Amniotic stem cell (primary cell): ENCODE data around the gene SMAD6.

ENCODE experiments used
- DNase-seq: peaks from one replicate; lab custom pipeline; 2025; lab: John Stamatoyannopoulos, UW

Gene SMAD6

GRCh38 chr15:66704019-66704802, 2.2 kb downstream of the SMAD6 start:
- no peak for DNase-seq

GRCh38 chr15:66704803-66705153, 2.7 kb downstream of the SMAD6 start:
- no peak for DNase-seq

DNA sequence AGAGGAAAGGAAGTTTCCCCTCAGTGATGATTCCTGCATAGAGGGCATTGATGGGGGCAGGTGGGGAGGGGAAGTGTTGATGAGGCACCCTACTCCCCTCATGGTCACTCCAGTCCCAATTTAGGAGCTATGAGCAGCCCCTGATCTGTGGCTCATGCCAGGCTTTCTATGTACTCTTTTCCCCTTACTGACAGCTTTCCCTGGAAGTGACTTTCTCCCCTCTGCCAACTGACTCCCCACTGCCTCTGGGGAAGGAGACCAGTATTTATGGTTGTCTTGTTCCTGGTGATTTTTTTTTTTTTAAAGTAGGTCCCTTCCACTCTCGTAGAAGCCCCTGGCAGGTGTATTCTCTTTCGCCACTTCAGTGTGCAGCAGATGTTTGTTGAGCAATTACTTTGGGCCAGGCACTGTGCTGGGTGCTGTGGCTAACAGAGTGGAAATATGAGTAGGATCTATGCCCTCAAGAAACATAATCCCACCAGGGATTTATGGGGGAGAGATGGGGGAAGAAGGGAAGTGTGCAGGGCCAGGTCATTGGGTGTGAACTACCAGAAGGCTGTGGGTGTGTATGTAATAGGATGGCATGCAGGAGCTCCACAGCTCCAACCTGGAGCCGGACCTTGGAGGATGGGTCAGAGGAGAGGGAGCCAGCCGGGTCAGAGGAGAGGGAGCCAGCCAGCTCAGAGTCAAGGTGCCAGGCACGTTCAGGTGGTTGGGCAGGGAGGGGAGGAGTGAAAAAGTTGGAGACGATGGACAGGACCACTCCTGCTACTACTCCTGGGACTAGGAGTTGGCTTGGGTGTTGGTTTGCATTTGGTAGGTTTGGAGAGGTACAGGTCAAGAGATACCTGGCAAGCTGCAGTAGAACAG, 3.5 kb downstream of the SMAD6 start:
- DNase-seq = no peak

DNA sequence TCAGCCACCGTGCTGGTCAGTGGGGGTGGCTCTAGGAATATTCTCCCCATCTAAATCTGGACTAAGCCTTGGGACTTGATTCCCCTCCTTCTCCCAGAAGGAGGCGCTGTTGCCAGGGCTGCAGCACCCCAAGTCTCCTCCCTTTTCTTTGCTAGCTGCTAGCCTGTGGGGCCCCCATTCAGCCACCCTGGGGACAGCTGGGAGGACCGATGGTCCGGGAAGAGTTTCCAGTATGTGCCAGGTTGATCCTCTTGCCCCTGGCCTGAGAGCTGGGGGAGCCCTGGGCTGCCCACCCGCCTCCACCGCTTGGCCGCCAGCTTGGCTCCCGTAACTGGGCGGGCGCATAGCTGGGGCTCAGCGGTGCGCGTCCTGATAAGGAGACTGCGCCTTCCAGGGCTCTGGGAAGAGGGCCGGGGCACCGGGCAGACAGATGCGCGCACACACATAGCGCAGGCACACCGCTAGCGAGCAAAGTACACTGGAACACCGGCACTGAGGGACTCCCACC, 4.2 kb downstream of the SMAD6 start:
- DNase-seq = no peak

GRCh38 chr15:66706840-66707239, 4.8 kb downstream of the SMAD6 start:
- DNase-seq = no peak

GRCh38 chr15:66707310-66708082, 5.5 kb downstream of the SMAD6 start:
- no peak for DNase-seq

- DNase-seq = no peak
These were observed 6.4 kb downstream of the SMAD6 start for GRCh38 chr15:66708389-66708788.

DNA sequence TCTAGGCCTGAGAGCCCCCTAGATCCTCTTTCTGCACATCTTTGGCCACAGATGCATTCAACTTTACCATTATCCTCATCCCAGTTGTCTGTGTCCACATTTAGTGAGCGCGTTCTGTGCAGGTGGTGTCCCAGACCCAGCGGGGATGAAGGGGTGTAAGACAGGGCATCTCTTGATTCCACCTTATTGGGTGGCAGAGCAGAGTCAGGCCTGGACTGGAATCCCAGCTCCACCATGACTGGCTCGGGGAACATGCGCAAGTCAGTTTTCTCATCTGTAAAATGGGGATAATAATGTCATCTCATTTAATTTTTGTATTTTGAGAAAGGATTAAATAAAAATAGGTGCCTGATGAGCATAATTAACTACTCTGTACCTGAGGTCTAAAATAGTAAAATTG, 7.8 kb downstream of the SMAD6 start:
- no peak for DNase-seq

DNA sequence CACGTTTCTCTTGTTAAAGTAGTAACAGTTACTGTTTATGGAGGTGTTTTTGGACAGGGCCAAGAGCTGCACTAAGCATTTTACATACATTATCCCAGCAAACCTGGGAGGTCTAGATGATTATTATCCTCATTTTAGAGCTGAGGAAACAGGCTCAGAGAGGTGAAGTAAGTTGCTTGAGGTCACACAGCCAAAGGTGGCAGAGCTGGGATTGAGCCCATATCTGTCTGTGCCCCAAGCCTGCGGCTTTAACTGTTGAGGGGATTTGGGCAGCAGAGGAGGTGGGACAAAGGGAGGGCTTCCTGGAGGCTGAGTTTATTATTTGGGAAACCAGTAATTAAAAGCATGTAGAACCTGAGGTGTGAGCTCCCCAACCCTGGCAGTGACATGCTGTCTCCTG, 9.2 kb downstream of the SMAD6 start:
- DNase-seq = no peak

GRCh38 chr15:66711862-66712261, 9.8 kb downstream of the SMAD6 start:
- DNase-seq = no peak

DNA sequence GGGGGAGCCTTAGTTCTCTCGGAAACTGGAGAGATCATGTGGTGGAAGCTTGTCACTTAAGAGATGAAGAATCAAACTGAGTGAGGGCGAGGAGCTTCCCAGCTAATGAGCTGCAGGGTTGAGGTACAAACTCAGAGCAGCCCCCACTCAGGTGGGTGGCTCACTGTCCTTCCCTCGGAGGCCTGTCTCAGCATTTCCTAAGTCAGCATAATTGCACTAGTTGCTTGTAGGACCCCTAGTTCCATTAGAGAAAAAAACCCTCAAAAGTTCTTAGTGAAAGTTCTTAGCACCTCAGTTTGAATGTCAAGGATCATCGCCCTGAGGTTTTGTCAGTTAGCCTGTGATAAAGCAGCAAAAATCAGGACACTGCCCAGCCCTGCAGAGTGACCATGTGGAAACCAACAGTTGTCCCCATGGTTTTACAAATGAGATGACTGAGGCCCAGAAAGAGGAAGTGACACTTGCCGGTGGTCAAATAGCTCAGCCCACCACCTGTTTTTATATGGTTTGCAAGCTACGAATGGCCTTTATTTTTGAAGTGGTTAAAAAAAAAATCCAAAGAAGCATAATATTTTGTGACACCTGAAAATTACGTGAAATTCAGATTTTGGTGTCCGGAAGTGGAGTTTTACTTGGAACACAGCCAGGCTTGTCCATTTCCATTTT, 11.9 kb downstream of the SMAD6 start:
- no peak for DNase-seq

GRCh38 chr15:66714543-66714981, 12.5 kb downstream of the SMAD6 start:
- DNase-seq = no peak

DNA sequence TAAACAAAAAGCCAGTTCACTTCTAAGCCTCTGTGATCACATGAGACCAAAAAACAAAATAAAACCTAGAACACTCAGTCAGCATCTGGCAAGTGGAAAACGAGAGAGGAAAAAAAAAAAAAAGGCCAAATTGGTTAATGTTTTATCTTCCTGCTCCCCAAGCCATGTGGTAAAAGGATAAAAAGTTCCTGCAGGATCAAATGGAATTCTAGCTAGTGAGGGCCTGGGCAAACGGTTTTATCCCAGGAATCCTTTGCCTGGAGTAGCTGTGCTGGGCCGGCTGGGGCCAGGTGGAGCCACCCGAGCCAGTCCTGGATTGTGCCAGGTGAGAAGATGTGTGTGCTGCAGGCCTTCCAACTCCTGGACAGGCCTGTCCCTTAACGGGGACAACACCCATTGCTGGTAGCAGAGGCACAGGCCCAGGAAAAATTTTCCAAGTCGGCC, 13.2 kb downstream of the SMAD6 start:
- DNase-seq = no peak

GRCh38 chr15:66715720-66716655, 14.0 kb downstream of the SMAD6 start:
- no peak for DNase-seq

DNA sequence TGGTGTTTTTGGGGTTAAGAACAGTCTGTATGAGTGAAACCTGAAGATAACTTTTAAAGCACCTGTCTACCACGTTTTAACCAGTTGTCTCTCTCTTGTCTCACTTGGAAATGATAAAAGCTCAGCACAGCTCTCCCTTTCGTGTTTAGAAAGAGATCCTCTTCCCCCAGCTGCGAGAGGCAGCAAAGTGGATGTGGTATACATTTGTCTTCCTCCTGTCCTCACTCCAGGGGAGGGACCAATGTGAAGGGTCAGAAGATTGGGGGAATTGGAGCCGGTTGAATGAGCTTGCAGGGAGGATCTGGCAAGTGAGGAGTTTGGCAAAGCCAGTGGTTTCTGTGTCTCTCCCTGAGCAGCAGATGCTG, 14.6 kb downstream of the SMAD6 start:
- DNase-seq = no peak

DNA sequence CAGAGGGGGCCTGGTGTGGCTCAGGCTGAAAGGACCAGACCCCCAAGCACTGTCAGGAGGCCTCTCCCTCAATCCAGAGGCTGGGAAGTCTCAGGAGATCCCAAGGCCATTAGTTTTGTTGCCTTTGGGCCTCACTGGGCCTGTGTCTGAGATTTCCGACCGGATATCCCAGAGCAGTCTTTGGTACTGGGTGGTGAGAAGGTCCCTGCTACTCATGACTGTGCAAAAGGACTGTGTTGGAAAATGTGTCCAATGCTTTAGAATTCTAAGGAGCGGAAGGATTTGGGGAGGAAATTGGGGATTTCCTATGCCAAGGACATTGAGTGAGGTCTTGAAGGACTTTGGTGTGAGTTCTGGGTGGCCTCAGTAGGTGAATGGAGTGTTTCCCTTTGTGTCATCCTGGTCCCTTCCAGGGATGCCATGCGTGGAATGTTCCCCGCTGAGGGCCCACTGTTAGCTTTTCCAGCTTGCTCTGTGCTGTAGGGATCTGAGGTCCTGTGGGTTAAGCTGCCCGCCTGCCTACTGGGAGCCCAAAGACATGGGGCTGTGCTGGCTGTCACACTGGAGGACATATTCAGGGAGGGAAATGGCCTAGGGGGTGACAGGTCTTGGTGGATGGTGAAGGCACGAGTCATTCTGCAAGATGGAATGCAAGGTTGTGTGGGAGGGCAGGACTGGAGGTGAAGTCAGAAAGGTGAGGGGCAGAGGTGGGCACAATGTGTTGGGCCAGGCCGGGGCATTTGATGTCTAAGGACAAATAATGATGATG, 16.4 kb downstream of the SMAD6 start:
- no peak for DNase-seq

GRCh38 chr15:66719471-66719870, 17.4 kb downstream of the SMAD6 start:
- no peak for DNase-seq

- peak; percentile 76 for DNase-seq
These were observed 18.4 kb downstream of the SMAD6 start for GRCh38 chr15:66720206-66721010.

GRCh38 chr15:66721020-66721419, 19.0 kb downstream of the SMAD6 start:
- DNase-seq = no peak
